Activated CD8-positive, alpha-beta memory T cell treated with anti-CD3 and anti-CD28 coated beads, Interleukin-2, amount 50 U/mL, for 24 hours (primary cell): ENCODE data around the gene CFAP299.

Experiments used
- DNase-seq: peaks from one replicate; pipeline ENCODE4 v3.0.0-alpha.2; 2020; ENCODE audit errors: extremely low read depth

CFAP299 gene

GRCh38 chr4:80922941-80923340, 587.4 kb downstream of the CFAP299 start:
- DNase-seq = no peak

DNA sequence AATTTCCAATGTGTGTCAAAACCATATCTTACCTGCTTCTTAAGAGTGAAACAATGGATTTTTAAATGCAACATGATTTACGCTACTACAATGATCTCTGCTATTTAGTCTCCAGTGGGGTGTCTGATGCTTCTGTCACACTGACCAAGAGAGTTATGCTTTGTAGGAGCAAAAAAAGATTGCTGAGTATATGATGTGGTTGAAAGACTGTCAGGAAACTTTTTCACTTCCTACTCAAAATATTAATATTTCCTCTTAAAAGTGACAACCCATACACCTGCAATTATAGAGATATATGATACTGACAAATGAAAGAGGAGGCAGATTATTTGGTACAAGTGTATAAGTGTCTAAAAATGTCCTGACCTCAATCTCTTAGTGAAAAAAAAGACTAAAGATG, 589.8 kb downstream of the CFAP299 start:
- no peak for DNase-seq

- DNase-seq = no peak
Observed at GRCh38 chr4:80926446-80926845, 590.9 kb downstream of the CFAP299 start.

GRCh38 chr4:80926891-80927290, 591.4 kb downstream of the CFAP299 start:
- DNase-seq = no peak

- DNase-seq = no peak
Observed at GRCh38 chr4:80927420-80927819, 591.9 kb downstream of the CFAP299 start.

DNA sequence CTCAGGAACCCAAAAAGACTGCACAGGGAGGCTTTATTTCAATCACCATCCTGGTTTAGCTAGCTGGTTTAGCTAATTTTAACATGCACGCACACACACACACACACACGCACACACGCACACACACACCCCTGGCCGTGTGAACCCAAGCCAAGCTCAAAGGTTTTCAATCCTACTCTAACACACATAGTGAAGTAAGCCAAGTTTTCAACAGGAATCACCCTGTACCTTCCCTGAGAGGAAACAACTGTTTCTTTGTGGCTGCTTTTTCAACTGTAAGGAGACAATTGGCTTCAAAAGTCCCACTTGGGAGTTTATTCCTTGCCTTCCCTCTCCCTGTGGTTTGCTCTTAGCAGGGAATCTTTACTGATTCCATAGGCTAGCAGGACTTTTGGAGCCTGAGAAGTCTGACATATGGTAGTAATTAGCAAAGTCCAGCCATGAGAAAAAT, 596.1 kb downstream of the CFAP299 start:
- DNase-seq = no peak

GRCh38 chr4:80948141-80948540, 612.6 kb downstream of the CFAP299 start:
- DNase-seq = no peak

- no peak for DNase-seq
Observed at GRCh38 chr4:80948995-80949394, 613.5 kb downstream of the CFAP299 start.

- no peak for DNase-seq
Observed at GRCh38 chr4:80956421-80956820, 620.9 kb downstream of the CFAP299 start.

- DNase-seq = no peak
Observed at GRCh38 chr4:80963051-80963450, 627.5 kb downstream of the CFAP299 start.

DNA sequence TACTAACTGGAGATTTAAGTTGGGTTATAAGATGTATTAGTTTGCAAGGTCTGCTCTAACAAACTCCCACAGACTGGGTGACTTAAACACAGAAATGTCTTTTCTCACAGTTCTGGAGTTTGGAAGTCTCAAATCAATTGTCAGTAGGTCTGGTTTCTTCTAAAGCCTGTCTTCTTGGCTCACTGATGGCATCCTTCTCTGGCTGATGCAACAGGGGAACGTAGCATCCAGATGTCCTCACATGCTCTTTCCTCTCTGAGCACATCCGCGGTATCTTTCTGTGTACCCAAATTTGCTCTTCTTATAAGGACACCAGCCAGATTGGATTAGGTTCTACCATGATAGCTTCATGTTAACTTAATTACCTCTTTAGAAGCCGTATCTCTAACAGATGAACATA, 631.8 kb downstream of the CFAP299 start:
- DNase-seq = no peak

GRCh38 chr4:80980239-80980638, 644.7 kb downstream of the CFAP299 start:
- DNase-seq = no peak

- no peak for DNase-seq
Observed at GRCh38 chr4:80986011-80986410, 650.5 kb downstream of the CFAP299 start.

- DNase-seq = no peak
Observed at GRCh38 chr4:80989921-80990544, 654.5 kb downstream of the CFAP299 start.

GRCh38 chr4:80990851-80991250, 655.3 kb downstream of the CFAP299 start:
- DNase-seq = no peak

DNA sequence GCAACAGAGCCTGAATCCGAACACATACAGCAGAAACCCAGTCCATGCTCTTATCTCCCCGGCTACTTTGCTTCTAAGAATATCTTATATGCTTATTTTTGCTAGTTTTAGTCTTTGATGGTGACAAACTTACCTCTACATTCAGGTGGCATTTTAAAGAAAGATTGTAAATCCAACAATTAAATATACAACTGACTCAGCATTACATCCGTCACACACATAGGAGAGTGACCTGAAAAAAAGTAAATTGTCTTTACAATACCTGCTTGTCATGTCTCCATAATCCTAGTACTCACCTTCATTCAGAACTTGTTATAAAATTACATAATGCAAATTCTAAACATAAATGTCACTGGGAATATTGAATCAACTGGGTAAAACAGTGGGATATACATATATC, 664.4 kb downstream of the CFAP299 start:
- DNase-seq = no peak

GRCh38 chr4:81003597-81004111, 668.1 kb downstream of the CFAP299 start:
- no peak for DNase-seq

DNA sequence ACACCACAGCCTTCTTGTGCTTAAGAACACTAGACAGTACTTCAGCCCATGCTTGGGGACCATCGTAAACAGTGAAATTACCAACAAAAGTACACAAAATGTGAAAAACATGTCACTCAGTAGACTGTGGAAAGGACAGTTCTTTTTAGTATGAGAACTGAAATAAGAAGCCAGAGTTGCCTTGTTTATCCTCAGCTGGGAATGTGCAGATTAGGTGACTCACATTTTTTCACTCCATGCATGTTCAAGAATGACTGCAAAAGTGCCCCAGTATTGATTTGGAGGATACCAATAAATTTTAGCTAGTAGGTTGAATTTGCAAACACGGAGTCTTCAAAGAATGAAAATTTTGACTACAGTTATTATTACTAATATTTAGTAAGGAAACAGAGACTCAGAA, 671.9 kb downstream of the CFAP299 start:
- DNase-seq = no peak
